GM10847 (cell line): ENCODE measurements around the gene ING5.

Experiments
- POLR2A ChIP-seq: IDR thresholded peaks from 2 replicates; pipeline ENCODE4 v1.6.1; 2011; ENCODE audit not compliant: insufficient read length; ENCODE audit errors: extremely low read depth

Gene ING5

DNA sequence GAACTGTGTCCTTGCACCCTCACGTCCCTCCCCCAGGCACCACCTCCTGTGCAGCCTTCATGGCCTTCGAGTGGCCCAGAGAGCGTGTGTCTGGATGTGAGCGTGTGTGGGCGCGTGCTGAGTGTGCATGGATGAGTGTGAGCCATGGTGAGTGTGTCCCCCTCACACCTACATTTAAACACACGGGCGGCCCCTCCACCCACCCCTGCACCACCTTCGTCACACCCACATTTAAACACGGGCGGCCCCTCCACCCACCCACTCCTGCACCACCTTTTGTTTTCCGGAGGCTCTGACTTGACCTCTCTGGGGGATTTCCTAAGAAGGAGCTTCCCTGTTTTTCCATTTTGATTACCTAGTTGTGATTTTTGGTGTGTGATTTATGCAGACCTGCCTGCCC lies 33.0 kb upstream of the ING5 start:
- TF ChIP-seq POLR2A, result no peak

DNA sequence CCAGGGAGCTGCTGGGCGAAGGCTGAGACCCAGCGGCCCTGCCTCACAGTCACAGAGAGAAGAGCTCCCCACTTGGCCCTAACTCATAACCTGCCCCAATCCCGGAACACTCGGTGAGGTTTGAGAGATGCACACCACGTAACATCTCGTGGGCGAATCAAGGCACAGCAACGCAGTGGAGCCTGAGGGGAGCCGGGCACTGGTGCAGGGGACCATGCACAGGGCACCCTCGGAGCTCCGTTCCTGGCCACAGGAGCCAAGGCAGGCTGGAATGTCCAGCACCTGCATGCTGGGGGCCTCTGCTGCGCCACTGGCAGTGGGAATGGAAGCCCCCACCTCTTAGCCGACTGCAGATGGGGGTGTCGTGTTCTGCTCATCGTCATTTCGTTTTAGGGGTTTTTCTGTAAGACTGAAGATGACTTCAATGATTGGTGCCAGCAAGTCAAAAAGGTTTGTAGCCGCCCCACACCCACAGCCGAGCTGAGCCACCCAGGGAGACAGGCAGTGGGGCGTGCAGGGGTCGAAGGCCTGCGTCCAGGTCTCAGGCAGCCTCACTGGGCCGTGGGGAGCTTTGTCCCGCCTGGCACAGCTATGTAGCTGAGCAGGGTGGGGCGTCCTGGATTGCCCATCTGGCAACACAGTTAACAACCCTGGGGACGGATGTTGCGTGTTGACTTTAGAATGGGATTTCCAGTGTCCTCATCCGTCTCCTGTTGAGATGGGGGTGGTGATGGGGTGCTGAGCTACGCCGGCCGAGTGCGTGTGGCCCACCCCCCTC lies 31.3 kb upstream of the ING5 start:
- no peak for TF ChIP-seq POLR2A

DNA sequence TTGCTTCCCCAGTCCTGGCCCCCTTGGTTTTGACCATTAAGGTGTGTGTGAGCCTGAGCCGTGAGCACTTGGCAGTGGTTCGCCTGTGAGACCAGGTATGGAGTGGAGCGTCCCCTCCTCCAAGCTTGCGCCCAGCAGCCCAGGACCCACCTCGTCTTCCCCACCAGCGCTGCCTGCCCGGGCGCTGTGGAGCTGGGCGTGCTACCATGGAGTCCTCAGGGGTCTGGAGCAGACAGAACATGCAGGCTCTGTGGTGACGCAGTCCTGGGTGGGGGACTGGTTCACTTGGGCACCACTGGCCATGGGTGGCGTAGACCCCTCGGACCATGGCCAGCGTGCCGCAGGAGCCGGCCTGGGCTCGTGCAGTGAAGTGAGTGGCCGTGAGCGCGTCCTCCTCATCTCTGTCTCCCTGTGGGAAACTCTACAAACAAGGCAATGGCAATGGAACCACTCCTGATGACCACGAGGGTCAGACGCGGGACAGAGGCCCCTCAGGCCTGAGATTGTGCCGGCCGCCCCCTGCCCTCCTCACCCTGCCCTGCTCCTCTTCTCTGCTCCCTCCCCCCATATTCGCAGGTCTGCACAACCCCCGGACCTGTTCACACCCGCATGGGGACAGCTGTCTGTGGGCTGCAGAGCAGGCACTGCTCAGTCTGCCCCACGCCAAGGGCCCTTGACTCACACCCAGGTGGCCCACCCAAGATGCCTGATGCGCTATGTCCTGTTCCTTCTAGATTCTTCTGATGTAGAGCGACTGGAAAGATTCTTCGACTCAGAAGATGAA lies 30.2 kb upstream of the ING5 start:
- TF ChIP-seq POLR2A, result no peak

DNA sequence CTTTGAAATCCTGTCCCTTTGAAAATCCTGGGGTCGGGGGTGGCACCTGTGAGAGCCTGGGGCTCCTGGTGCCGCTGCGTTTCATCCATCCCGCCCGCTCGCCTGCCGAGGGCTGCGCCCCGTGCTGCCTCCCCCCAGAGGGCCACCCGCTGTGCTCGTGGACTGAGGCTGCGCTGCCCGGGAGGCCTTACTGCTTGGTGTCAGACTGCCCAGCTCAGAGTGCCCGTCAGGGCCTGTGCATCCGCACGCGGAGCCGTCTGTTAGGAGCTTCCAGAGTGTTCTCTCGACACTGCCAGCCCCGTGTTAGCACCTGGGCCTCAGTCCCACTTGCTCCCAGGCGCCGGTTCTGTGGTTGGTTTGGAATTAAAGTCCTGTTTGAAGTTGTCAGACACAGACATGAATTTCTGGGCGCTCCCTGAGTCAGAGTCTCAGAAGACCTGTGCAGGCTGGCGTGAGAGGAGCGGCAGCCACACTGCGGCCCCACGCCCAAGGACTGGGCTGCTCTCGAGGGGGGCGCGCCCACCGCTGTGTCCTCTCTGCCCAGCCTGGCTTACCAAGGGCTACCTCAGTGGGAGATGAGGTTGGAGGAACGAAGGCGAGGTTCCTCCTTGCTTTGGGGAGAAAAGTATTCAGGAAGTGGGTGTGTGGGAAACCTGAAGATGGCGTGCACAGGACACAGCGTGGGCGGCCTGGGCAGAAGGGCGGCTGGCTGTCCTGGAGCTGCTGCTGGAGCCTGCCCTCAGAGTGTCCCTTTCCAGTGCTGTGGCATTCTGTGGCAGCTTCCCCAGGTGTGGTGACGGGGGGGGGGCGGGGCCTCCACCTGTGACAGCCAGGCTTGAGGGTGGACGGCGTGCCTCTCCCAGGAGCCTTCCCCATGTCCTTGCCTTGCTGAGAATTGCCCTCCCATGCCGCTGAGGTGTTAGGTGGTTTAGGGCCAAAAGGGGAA lies 29.3 kb upstream of the ING5 start:
- TF ChIP-seq POLR2A, result no peak

DNA sequence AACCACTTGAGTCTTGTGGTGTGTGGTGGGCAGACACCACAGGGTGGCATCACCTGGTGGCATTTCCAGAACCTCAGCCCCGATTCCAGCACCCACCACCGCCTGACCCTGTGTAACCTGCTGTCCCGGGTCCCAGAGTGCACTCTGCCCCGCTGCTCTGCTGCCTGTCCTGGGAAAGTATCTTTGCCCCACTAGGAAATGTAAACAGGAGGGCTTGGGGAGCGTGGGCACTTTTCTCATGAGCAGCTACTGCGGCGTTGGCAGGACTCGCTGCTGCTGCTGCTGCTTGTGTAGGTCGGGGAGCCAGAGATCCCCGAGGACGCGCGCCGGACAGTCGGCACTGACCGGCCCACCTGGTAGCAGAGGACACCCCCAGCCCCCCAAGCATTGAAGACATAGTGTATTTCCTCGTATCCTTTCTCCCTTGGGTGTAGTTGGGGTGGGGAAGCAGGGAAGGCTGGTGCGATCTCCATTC lies 28.6 kb upstream of the ING5 start:
- no peak for TF ChIP-seq POLR2A

DNA sequence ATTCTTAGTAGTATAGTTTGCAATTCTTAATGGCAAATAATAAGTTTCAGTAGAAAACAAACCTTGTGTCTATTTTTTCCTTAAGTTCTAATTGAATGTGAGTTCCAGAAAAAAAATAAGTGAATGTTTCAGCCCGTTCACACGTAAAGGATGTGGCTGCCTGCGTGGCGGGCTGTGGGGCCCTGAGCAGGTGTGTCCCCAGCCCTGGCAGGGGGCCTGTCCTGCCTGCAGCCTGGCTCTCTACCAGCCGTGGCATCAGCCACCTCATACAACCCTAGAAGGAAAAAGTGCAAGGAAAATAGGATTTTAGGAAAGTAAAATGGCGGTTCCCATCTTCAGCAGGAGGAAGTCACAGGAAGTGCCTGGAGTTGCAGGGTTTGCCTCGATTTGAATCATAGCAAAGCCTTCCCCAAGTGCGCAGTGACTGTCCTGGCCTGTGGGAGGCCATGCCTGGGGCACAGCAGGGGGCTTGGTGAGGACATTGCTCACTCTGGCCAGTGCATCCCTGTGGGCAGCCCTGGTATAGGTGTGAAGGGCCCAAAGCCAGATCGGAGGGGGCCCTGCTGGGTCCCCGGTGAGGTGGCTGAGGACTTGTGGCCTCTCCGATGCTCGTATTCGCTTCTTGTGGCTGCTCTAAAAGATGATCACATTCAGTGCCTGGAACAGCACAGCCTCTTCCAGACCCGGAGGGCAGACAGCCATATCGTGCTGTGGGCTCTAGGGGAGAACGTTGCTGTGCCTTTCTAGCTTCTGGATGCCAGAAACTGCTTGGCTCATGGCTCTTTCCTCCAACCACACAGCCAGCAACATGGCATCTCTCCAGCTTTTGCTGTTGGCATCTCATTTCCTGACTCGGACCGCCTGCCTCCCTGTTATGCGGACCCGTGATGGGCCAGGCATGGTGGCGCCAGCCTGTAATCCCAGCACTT lies 27.8 kb upstream of the ING5 start:
- no peak for TF ChIP-seq POLR2A

DNA sequence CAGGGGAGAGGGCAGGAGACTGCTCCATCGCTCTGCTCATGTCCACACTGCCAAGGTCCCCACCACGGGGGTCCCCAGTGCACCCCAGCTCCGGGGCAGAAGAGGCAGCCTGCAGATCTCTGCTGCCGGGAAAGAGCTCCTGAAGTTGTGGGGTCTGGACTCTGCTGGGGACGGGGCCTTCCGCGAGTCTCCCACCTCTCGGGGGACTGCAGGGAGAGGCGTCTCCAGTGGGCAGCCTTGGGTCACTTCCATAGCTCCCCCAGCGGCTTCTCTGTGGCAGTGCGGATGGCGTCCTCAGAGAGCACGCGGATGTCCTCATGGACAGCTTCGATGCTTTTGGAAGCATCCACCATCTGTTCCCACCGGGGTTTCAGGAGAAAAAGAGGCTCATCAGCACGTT lies 26.0 kb upstream of the ING5 start:
- TF ChIP-seq POLR2A, result no peak

DNA sequence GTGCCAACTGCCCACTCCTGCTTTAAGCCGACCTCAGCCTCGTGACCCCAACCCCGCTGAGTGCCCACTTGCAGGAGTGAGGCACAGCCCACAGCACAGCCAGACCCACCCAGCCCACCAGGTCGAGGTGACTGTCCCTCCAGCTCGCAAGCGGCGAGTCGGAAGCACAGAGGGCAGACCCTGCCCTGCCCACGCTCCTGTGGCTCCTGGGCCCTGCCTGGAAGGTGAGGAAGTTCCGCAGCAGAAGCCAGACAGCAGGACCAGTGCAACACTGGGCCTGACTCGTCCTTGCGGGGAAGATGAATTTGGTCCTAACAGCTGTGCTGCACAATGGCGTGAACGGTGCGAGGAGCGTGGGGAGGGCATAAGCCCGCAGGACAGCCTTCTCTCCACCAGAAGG lies 25.2 kb upstream of the ING5 start:
- no peak for TF ChIP-seq POLR2A

DNA sequence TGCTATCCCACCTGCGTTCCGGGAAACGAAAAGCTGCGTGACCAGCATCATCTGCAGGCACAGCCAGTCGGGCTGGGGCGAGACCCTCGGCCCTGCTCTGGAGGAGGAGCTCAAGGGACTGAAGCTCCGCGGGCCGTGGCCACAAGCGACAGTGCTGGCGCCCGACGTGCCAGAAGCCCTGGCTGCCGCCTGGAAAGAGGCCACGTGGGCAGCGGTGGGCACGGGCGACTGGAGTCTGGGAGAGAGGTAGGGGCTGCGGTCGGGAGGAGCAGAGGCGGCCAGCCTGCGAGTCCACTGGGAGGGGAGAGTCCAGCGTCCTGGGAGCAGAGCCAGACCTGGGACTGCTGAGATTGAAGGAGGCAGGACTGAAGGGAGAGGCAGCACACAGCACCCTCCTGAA lies 24.4 kb upstream of the ING5 start:
- no peak for TF ChIP-seq POLR2A

DNA sequence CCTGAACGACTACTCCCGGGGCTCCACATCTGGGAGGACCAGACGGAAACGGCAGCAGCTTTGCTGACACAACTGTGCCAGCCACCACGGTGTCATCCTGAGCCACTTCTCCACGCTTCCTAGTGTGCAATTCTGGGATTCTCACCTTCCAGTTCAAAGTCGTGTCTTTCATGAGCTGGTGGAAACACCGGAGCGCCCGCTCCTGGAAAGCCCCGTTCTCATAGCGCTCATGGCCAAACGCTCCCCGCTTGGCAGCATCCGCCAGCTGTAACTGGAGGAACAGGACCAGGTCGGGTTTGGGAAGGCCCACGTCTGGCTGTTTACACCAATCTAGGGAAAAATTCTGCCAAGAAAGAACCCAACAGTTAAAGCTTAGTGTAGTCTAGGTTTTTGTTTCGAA lies 23.5 kb upstream of the ING5 start:
- TF ChIP-seq POLR2A, result no peak

DNA sequence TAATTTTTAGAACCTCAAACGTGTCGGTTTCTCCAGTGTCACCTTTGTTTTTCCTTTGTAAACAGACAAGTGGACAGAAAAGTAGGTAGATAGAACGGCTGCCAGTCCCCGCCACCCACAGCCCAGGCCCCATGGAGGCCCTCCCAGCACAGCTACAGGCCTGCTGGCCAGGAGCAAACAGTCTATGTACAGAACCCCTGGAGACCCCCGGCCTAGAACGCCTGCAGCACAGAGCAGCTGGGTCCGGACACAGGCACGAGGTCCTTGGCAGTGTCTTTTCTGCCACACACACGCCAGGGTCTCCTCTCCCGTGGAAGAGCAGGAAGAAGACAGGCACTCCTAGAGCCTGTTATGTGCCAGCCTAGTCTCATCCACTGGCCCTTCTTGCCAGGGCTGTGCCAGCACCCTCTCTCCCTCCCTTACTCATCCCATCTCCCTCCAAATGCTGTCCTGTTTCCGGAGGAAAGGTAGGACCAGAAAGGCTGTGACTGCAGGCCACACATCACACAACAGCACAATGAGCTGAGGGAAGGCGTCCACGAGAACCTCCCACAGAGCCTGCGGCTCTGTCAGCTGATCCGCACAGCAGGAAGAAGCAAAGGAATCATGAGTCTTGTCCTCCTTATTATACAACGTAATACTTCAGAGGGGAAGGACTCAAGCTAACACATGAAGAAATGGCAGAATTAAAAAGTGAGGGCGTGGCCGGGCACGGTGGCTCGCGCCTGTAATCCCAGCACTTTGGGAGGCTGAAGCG lies 22.9 kb upstream of the ING5 start:
- no peak for TF ChIP-seq POLR2A

DNA sequence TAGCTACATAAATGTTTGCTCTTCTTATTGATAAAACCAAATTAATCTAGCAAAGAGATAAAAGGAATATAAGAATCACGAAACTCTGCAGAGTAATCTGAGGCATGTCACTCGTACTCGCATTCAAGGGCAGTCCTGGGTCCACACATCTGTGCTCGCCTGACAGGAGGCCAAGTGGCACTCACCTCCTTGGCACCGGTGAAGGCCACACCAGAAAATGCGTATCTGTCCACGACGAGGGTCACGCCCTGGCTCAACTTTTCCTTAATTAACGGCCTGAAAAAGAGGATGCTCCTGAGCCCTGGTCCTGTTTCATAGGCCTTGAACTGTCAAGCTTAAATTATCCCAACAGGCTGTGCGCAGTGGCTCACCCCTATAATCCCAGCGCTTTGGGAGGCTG lies 21.8 kb upstream of the ING5 start:
- TF ChIP-seq POLR2A, result no peak

DNA sequence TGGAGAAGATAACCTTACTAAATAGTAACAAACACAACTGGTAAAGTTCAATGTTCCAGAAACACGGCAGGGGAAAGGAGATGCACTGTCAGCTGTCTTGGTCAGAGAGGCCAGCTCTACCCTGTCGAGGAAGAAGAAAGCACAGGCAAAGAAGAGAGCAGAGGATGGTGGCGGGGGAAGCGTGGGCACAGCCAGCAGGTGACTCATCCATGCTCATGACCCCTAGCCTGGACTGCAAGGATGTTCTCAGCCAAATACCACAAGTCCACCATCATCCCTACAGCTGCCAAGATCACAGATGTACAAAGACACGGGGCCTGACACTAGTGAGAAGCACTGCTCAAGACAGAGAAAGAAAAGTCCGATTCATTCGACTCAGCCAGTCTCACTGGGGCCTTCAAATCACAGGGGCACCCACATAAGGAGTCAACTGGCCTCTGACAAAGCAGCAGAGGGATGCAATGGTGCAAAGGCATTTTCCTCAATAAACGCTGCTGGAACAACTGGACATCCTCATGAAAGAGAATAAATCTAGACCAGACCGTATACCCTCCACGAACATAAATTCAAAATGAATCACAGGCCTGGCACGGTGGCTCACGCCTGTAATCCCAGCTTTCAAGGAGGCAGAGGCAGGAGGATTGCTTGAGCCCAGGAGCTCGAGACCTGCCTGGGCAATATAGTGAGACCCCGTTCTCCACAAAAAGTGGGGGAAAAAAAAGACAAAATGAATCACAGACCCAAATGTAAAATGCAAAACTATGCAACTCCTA lies 20.8 kb upstream of the ING5 start:
- no peak for TF ChIP-seq POLR2A
